ENCODE measurements around the gene GTPBP2. TPM values are rescaled to one million over a fixed set of nuclear protein-coding genes. Genes with fewer than 3 reads are reported as not detected.
A peak's percentile ranks its signal among the peaks of the same experiment; 100 is the strongest.

The GTPBP2 gene, protein sequence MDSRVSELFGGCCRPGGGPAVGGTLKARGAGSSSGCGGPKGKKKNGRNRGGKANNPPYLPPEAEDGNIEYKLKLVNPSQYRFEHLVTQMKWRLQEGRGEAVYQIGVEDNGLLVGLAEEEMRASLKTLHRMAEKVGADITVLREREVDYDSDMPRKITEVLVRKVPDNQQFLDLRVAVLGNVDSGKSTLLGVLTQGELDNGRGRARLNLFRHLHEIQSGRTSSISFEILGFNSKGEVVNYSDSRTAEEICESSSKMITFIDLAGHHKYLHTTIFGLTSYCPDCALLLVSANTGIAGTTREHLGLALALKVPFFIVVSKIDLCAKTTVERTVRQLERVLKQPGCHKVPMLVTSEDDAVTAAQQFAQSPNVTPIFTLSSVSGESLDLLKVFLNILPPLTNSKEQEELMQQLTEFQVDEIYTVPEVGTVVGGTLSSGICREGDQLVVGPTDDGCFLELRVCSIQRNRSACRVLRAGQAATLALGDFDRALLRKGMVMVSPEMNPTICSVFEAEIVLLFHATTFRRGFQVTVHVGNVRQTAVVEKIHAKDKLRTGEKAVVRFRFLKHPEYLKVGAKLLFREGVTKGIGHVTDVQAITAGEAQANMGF
- 48.6 and 77.6 TPM in 2 replicates for total RNA-seq (ENCODE audit: low replicate concordance)
- long read RNA-seq, partial matches to known transcripts, result 4 of 7 reads
- long read RNA-seq, other reads (novel, unspliced or antisense), result 3 of 7 reads

DNA sequence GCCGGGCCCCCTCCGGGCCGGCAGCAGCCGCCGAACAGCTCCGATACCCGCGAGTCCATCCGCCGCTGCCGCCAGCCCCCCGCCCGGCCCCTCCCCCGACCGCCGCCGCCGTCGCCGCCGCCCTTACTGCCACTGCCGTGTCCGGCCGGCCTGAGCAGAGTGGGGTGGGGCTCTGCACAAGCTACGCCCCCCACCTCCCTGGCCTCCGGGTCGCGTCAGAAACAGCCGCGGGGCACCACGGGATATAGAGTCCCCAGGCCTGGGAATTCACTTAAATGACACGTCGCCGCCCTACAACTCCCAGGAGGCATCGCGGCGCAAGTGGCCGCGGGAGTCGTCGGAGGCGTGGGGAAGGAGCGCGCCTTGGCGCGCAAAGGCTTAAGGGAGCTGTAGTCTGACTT is at the start of gene GTPBP2:
Gene GTPBP2 (minus strand): TSS at position 161 of the 401 bp plus-strand sequence. CDS start 102 bp downstream, at position 59.
- H3K27me3 Mint-ChIP-seq, result no peaks in the 10 kb centered on the region
- TF ChIP-seq, protein P1, sequence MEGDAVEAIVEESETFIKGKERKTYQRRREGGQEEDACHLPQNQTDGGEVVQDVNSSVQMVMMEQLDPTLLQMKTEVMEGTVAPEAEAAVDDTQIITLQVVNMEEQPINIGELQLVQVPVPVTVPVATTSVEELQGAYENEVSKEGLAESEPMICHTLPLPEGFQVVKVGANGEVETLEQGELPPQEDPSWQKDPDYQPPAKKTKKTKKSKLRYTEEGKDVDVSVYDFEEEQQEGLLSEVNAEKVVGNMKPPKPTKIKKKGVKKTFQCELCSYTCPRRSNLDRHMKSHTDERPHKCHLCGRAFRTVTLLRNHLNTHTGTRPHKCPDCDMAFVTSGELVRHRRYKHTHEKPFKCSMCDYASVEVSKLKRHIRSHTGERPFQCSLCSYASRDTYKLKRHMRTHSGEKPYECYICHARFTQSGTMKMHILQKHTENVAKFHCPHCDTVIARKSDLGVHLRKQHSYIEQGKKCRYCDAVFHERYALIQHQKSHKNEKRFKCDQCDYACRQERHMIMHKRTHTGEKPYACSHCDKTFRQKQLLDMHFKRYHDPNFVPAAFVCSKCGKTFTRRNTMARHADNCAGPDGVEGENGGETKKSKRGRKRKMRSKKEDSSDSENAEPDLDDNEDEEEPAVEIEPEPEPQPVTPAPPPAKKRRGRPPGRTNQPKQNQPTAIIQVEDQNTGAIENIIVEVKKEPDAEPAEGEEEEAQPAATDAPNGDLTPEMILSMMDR (conservative IDR thresholded peaks at IDR 0.05), result no peak
- H3K9me3 Mint-ChIP-seq, result no peaks in the 10 kb centered on the region
- H3K4me3 Mint-ChIP-seq, result peak within 1 kb of the TSS; percentile 98
- peak; percentile 99 for DNase-seq (ENCODE audit: extremely low spot score, unreplicated experiment)
- H3K4me1 Mint-ChIP-seq (ENCODE audit: unreplicated experiment), result peaks cover 27% of the 10 kb centered on the region
- peak within 1 kb of the TSS; percentile 100 for H3K27ac Mint-ChIP-seq
- H3K36me3 Mint-ChIP-seq, result peaks cover 14% of the 10 kb centered on the region

DNA sequence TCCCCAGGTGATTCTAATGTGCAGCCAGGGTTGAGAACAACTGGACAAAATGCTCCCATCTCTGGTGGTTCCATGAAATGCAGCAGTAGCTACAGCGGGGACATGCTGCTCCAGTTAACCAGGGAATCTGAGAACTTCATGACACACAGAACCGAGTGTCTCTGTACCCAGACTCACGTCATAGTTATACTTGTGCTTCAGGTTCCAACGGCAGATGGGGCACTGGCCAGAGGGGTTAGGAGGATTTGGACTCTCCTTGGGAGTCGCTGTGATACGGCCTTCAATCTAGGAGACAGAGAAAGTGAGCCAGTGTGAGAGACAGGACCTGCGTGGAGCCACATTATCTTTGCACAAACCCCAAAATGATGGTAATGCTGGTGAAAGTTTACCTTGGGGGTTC is 49.3 kb upstream of the GTPBP2 start:
- peaks cover 26% of the 10 kb centered on the region for H3K36me3 Mint-ChIP-seq

DNA sequence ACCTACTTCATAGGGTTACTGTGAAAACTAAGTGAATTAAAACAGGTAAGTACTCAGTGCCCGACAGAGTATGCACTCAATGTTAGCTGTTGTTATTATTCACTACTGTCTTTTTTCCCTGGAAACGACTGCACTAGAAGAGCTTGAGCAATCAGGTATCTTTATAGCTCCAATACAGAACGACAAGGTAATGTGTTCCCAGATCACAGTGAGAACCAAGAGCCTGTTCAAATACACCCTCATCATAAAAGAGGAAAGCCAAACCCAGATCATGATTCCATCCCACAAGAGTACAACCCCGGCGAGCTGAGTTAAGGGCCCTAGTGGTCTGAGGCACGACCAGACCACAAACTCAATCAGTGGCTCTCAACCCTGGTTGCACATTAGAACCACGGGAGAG is 48.7 kb upstream of the GTPBP2 start:
- Mint-ChIP-seq H3K27me3 (no peaks in the 10 kb centered on the region), H3K27ac (no peak overlapping the region), H3K36me3 (peaks cover 23% of the 10 kb centered on the region), H3K4me1 (ENCODE audit: unreplicated experiment) (peaks cover 24% of the 10 kb centered on the region), H3K9me3 (no peaks in the 10 kb centered on the region), H3K4me3 (no peak overlapping the region)
- DNase-seq (ENCODE audit: extremely low spot score, unreplicated experiment), result no peak
- TF ChIP-seq, protein P1 (conservative IDR thresholded peaks at IDR 0.05), result no peak

More for the DNA sequence above, 49.3 kb upstream of the GTPBP2 start:
- Mint-ChIP-seq H3K4me1 (ENCODE audit: unreplicated experiment) (peaks cover 30% of the 10 kb centered on the region), H3K9me3 (no peaks in the 10 kb centered on the region), H3K4me3 (no peak overlapping the region), H3K27me3 (no peaks in the 10 kb centered on the region), H3K27ac (no peak overlapping the region)
- DNase-seq (ENCODE audit: extremely low spot score, unreplicated experiment), result no peak
- TF ChIP-seq, protein P1 (conservative IDR thresholded peaks at IDR 0.05), result no peak

DNA sequence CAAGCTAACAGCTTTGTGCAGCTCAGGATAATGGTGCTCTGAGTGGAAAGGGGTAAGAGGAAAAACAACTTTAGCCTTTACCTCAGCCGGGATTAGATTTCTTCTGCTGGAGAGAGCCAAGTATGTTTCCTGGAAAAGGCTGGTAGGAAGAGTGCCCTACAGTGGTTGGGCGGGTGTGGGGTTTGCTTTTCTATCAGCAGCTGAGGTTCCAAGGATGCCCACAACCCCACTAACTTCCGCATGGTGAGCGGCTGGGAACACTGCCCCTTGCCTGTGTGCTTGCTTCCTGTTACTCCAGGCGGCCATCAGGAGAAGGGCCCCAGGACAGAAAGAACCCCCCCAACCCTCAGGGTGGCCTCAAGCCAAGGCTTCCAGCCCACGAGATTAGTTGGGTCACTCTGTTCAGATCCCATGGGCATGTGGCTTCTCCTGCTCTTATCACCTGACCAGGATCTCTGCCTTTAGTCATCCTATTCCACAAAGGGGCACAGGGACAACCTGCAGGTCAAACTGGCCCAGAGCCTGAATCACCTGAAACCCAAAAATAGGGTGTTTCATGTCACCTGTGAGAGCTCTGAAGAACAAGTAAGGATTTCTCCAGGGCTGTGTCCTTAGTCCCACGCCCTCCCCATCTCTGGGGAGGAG is 48.0 kb upstream of the GTPBP2 start:
- no peaks in the 10 kb centered on the region for H3K9me3 Mint-ChIP-seq
- H3K27ac Mint-ChIP-seq, result no peak overlapping the region
- H3K36me3 Mint-ChIP-seq, result peaks cover 23% of the 10 kb centered on the region
- peaks cover 19% of the 10 kb centered on the region for H3K4me1 Mint-ChIP-seq (ENCODE audit: unreplicated experiment)
- no peak overlapping the region for H3K4me3 Mint-ChIP-seq
- TF ChIP-seq, protein P1 (conservative IDR thresholded peaks at IDR 0.05), result no peak
- DNase-seq (ENCODE audit: extremely low spot score, unreplicated experiment), result no peak
- H3K27me3 Mint-ChIP-seq, result no peaks in the 10 kb centered on the region

DNA sequence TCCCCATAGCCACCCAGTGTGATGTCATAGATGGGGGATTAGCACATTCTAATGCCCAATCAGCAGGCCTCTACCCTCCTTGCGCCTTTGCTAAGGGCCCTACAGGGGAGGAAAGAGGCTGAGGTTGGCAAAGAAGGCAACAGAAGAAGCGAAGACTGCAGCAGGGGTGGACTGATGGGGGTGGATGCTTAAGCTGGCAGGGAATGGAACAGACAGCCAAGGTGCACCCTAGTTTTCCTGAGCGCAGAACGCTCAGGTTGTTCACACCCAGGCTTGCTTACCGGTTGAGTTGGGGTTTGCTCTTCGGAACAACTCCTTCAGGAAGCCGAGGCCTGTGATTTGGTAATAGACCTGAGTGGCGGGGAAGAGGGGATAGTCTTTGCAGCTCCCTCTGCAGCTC is 45.9 kb upstream of the GTPBP2 start:
- Mint-ChIP-seq H3K4me3 (no peak overlapping the region), H3K4me1 (ENCODE audit: unreplicated experiment) (peaks cover 11% of the 10 kb centered on the region), H3K27me3 (no peaks in the 10 kb centered on the region), H3K9me3 (no peaks in the 10 kb centered on the region), H3K27ac (no peak overlapping the region), H3K36me3 (peaks cover 19% of the 10 kb centered on the region)
- TF ChIP-seq, protein P1 (conservative IDR thresholded peaks at IDR 0.05), result no peak
- DNase-seq (ENCODE audit: extremely low spot score, unreplicated experiment), result no peak
